Measurements from ENCODE around the gene VIPAS39. TPM values are rescaled to one million over a fixed set of nuclear protein-coding genes. Genes with fewer than 3 reads are reported as not detected.

VIPAS39 gene
- total and polyA plus RNA-seq, 2 donors from 2014 or later = 14.1 to 16.6 TPM

- intact Hi-C loops (cut with DNase I) = loop anchor here (10.0 kb wide), 1 partner anchor 224 kb away; no protein-coding TSS in a partner anchor
- no peak overlapping the region for H3K27ac ChIP-seq (ENCODE audit: low read depth in 2 of 2, low read length in 2 of 2)
- no peaks in the 10 kb centered on the region for H3K27me3 ChIP-seq (ENCODE audit: control insufficient read depth, insufficient read depth, low read length)
- peaks cover 0 to 2% (median 0%) of the 10 kb centered on the region in 3 donors for H3K4me1 ChIP-seq (ENCODE audit: control insufficient read depth in 2 of 3, insufficient read depth in 2 of 3, low read depth in 1 of 3, low read length in 3 of 3)
- no peaks in the 10 kb centered on the region for H3K9me3 ChIP-seq (ENCODE audit: control insufficient read depth in 2 of 3, insufficient read depth in 1 of 3, low read length in 3 of 3)
- DNase-seq (no peak), FAIRE-seq (no peak)
- TF ChIP-seq, protein P1, sequence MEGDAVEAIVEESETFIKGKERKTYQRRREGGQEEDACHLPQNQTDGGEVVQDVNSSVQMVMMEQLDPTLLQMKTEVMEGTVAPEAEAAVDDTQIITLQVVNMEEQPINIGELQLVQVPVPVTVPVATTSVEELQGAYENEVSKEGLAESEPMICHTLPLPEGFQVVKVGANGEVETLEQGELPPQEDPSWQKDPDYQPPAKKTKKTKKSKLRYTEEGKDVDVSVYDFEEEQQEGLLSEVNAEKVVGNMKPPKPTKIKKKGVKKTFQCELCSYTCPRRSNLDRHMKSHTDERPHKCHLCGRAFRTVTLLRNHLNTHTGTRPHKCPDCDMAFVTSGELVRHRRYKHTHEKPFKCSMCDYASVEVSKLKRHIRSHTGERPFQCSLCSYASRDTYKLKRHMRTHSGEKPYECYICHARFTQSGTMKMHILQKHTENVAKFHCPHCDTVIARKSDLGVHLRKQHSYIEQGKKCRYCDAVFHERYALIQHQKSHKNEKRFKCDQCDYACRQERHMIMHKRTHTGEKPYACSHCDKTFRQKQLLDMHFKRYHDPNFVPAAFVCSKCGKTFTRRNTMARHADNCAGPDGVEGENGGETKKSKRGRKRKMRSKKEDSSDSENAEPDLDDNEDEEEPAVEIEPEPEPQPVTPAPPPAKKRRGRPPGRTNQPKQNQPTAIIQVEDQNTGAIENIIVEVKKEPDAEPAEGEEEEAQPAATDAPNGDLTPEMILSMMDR (IDR thresholded peaks at IDR 0.05; ENCODE audit: borderline replicate concordance, extremely low read depth, insufficient read depth) = no peak
- H3K4me3 ChIP-seq (ENCODE audit: low read length in 3 of 3) = no peak overlapping the region
- H3K9ac ChIP-seq (ENCODE audit: low read length in 3 of 3) = no peak overlapping the region
- H3K36me3 ChIP-seq (ENCODE audit: control insufficient read depth in 2 of 3, insufficient read depth in 3 of 3, low read length in 3 of 3) = peaks cover 3 to 20% (median 12%) of the 10 kb centered on the region in 3 donors
Measured at GRCh38 chr14:77470224-77470870, 12.9 kb upstream of the VIPAS39 start.

- Histone ChIP-seq H3K36me3 (ENCODE audit: control insufficient read depth in 2 of 3, insufficient read depth in 3 of 3, low read length in 3 of 3) (peaks cover 3 to 29% (median 20%) of the 10 kb centered on the region in 3 donors), H3K9ac (ENCODE audit: low read length in 3 of 3) (no peak overlapping the region), H3K27me3 (ENCODE audit: control insufficient read depth, insufficient read depth, low read length) (no peaks in the 10 kb centered on the region), H3K9me3 (ENCODE audit: control insufficient read depth in 2 of 3, insufficient read depth in 1 of 3, low read length in 3 of 3) (no peaks in the 10 kb centered on the region), H3K27ac (ENCODE audit: low read depth in 2 of 2, low read length in 2 of 2) (no peak overlapping the region), H3K4me1 (ENCODE audit: control insufficient read depth in 2 of 3, insufficient read depth in 2 of 3, low read depth in 1 of 3, low read length in 3 of 3) (peaks cover 0 to 2% (median 0%) of the 10 kb centered on the region in 3 donors), H3K4me3 (ENCODE audit: low read length in 3 of 3) (no peak overlapping the region)
- intact Hi-C loops (cut with DNase I) = no loop called here
- FAIRE-seq (no peak), DNase-seq (no peak)
- TF ChIP-seq, protein P1 (IDR thresholded peaks at IDR 0.05; ENCODE audit: borderline replicate concordance, extremely low read depth, insufficient read depth) = no peak
Measured at GRCh38 chr14:77469539-77469938, 12.1 kb upstream of the VIPAS39 start.

DNA sequence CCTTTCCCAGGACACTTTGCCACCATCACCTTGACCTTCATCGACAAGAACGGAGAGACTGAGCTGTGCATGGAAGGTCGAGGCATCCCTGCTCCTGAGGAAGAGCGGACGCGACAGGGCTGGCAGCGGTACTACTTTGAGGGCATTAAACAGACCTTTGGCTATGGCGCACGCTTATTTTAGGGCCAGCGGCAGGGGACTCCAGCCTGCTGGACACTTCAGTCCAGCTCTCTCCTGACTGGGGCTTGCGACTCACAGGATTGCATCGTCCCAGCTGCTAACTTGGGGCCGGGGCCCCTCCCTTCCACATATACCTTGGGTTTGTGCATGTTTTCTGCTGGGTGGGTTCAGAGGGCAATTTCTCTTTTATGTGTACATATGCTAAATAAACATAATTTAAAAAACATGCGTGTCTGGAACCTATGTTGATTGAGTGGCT, 11.7 kb upstream of the VIPAS39 start:
- intact Hi-C loops (cut with DNase I) = no loop called here
- FAIRE-seq = no peak
- H3K36me3 ChIP-seq (ENCODE audit: control insufficient read depth in 2 of 3, insufficient read depth in 3 of 3, low read length in 3 of 3) = peaks cover 3 to 31% (median 24%) of the 10 kb centered on the region in 3 donors

More for the DNA sequence above, 11.7 kb upstream of the VIPAS39 start:
- TF ChIP-seq, protein P1 (IDR thresholded peaks at IDR 0.05; ENCODE audit: borderline replicate concordance, extremely low read depth, insufficient read depth) = no peak
- Histone ChIP-seq H3K27me3 (ENCODE audit: control insufficient read depth, insufficient read depth, low read length) (no peaks in the 10 kb centered on the region), H3K4me3 (ENCODE audit: low read length in 3 of 3) (no peak overlapping the region), H3K9me3 (ENCODE audit: control insufficient read depth in 2 of 3, insufficient read depth in 1 of 3, low read length in 3 of 3) (no peaks in the 10 kb centered on the region), H3K27ac (ENCODE audit: low read depth in 2 of 2, low read length in 2 of 2) (no peak overlapping the region), H3K9ac (ENCODE audit: low read length in 3 of 3) (no peak overlapping the region), H3K4me1 (ENCODE audit: control insufficient read depth in 2 of 3, insufficient read depth in 2 of 3, low read depth in 1 of 3, low read length in 3 of 3) (peaks cover 0 to 2% (median 0%) of the 10 kb centered on the region in 3 donors)
- DNase-seq = no peak
